Measurements from ENCODE around the gene PABPC3.

DNA sequence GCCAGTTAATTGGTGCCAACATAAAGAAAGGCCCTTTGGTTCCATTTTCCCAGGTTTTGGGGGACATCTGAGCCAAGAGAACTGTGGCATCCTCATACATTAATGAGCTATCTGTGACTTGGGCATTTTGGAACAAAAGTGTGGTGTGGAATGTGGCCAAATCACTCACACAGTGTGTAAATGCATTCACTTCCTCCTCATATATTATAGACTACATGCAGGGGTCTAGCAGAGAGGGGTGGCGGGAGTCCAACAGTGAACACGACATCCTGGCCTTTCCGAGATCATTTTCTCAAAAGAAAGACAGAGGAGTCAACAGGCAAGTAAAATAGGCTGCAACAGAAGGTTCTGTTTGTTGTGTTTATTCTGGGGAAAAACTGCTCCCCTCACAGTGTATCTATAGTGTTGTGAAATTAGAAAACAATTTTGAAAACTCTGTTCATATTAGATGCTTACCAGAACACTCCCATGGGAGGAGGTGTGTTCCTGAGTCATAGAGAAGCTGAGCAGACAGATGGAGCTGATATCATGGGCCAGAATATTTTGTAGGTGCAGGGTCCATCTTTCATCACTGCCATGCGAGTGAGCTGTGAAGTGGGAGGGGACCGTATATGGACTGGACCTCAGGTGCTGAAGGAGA lies 36.9 kb downstream of the PABPC3 start:
- TF ChIP-seq, protein P1, sequence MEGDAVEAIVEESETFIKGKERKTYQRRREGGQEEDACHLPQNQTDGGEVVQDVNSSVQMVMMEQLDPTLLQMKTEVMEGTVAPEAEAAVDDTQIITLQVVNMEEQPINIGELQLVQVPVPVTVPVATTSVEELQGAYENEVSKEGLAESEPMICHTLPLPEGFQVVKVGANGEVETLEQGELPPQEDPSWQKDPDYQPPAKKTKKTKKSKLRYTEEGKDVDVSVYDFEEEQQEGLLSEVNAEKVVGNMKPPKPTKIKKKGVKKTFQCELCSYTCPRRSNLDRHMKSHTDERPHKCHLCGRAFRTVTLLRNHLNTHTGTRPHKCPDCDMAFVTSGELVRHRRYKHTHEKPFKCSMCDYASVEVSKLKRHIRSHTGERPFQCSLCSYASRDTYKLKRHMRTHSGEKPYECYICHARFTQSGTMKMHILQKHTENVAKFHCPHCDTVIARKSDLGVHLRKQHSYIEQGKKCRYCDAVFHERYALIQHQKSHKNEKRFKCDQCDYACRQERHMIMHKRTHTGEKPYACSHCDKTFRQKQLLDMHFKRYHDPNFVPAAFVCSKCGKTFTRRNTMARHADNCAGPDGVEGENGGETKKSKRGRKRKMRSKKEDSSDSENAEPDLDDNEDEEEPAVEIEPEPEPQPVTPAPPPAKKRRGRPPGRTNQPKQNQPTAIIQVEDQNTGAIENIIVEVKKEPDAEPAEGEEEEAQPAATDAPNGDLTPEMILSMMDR (IDR thresholded peaks at IDR 0.05; ENCODE audit: low read depth, low read length), result no peak
- TF ChIP-seq EZH2phosphoT487 (IDR thresholded peaks at IDR 0.05; ENCODE audit: low read depth), result no peak

Data from OCI-LY3 (cell line).